Body of pancreas (tissue), 4 donors: ENCODE data around the gene CISTR.

ENCODE experiments used
- POLR2A ChIP-seq, 3 donors: fragments of 450-650 bp; IDR thresholded peaks; one replicate each; pipeline ENCODE4 v1.6.1; 2016; ENCODE audit warnings: antibody characterized with exemption in 3 of 3, mild to moderate bottlenecking in 2 of 3
- TF ChIP-seq, protein P1 (sequence below), 7 experiments: fragments of 450-650 bp in 4 of 7; fragments of 200-600 bp in 3 of 7; sonication (generic) in 3 of 7; IDR thresholded peaks; one replicate each; pipeline ENCODE4 v1.5.1; 2016 to 2019; ENCODE audit warnings: antibody characterized with exemption in 7 of 7

DNA sequence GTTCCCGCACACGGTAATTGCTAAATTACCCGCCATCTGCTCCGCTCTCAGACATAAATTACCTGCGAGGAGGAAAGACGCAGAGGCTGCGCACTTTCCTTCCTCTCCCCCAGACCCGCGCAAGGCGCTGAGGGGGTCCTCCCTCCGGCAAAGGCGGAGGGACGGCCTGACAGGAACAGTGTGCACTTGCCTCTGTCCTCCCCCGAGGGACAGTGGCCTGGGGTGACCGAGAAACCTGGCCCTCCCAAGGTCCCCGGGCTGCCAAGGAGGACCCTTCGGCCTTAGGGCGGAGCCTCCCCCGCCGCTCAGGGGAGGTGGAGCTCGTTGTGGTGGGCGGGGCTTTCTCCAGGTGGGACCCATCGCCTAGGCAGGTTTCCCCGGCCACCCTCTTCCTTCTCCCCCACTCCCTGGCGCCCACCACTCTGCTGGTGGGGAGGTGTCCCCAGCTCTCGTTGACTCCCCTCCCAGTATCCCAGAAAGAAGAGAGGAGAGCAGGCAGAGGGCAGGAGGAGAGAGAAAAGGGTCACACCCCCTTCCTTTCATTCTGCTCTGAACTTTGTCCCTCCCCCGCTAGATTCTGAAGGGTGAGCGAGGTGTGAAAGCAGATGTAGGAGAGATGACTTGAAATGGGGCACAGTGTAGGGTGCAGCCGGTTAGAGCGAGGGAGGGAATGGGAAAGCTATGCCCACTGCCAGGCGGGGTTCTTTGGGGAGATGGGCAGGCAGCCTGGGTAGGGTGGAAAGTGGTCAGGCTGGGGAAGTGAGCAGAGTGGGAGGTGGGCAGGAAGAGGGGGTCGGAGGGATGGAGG, 13.2 kb downstream of the CISTR start:
- TF ChIP-seq, protein P1, sequence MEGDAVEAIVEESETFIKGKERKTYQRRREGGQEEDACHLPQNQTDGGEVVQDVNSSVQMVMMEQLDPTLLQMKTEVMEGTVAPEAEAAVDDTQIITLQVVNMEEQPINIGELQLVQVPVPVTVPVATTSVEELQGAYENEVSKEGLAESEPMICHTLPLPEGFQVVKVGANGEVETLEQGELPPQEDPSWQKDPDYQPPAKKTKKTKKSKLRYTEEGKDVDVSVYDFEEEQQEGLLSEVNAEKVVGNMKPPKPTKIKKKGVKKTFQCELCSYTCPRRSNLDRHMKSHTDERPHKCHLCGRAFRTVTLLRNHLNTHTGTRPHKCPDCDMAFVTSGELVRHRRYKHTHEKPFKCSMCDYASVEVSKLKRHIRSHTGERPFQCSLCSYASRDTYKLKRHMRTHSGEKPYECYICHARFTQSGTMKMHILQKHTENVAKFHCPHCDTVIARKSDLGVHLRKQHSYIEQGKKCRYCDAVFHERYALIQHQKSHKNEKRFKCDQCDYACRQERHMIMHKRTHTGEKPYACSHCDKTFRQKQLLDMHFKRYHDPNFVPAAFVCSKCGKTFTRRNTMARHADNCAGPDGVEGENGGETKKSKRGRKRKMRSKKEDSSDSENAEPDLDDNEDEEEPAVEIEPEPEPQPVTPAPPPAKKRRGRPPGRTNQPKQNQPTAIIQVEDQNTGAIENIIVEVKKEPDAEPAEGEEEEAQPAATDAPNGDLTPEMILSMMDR (IDR thresholded peaks at IDR 0.05) = no peak
- no peak for TF ChIP-seq POLR2A (IDR thresholded peaks at IDR 0.05)
